A204.1 (cell line): ENCODE results near the gene PEX3.

Experiments used
- FAIRE-seq: peaks from 2 replicates; lab custom pipeline; 2012; peaks lifted over from hg19 to GRCh38; lab: Jason Lieb, UNC

PEX3 gene

GRCh38 chr6:143539734-143540133 is 89.1 kb downstream of the PEX3 start:
- FAIRE-seq = no peak

GRCh38 chr6:143540192-143540591 is 89.6 kb downstream of the PEX3 start:
- no peak for FAIRE-seq
